H9 (cell line): ENCODE data around the gene CLUH. TPM values are rescaled to one million over a fixed set of nuclear protein-coding genes. Genes with fewer than 3 reads are reported as not detected.
A peak's percentile ranks its signal among the peaks of the same experiment; 100 is the strongest.

ENCODE experiments used
- DNase-seq: peaks from one replicate; pipeline ENCODE4 v3.0.0-alpha.2; 2017
- H2AFZ ChIP-seq: one replicate; pipeline ENCODE4 v1.6.1; 2013; ENCODE audit warnings: mild to moderate bottlenecking, low read length, control low read depth, moderate library complexity
- H2AK5ac ChIP-seq: 2 replicates; pipeline ENCODE4 v1.6.1; 2013; ENCODE audit warnings: low read length, control low read depth, mixed read lengths; ENCODE audit not compliant: insufficient read length
- H2BK120ac ChIP-seq: one replicate; pipeline ENCODE4 v1.6.1; 2013; ENCODE audit warnings: low read depth, mild to moderate bottlenecking, low read length, control low read depth, inconsistent platforms; ENCODE audit not compliant: poor library complexity, severe bottlenecking
- H2BK12ac ChIP-seq: 2 replicates; pipeline ENCODE4 v1.6.1; 2013; ENCODE audit warnings: low read length, control low read depth, mixed read lengths, low read depth; ENCODE audit not compliant: insufficient read length
- H2BK15ac ChIP-seq: 2 replicates; pipeline ENCODE4 v1.6.1; 2013; ENCODE audit warnings: low read depth, low read length, control low read depth
- H2BK20ac ChIP-seq: one replicate; pipeline ENCODE4 v1.6.1; 2013; ENCODE audit warnings: low read depth, mild to moderate bottlenecking, low read length, control low read depth, inconsistent platforms; ENCODE audit not compliant: poor library complexity, severe bottlenecking
- H2BK5ac ChIP-seq: 2 replicates; pipeline ENCODE4 v1.6.1; 2013; ENCODE audit warnings: low read length, control low read depth, mixed read lengths; ENCODE audit not compliant: insufficient read length
- H3K14ac ChIP-seq: 2 replicates; pipeline ENCODE4 v1.6.1; 2013; ENCODE audit warnings: low read length, control low read depth; ENCODE audit not compliant: insufficient read depth
- H3K18ac ChIP-seq: 2 replicates; pipeline ENCODE4 v1.6.1; 2013; ENCODE audit warnings: low read depth, mild to moderate bottlenecking, mixed read lengths, low read length, control low read depth; ENCODE audit not compliant: insufficient read length
- H3K23ac ChIP-seq: 2 replicates; pipeline ENCODE4 v1.6.1; 2013; ENCODE audit warnings: low read length, control low read depth, mixed read lengths, low read depth; ENCODE audit not compliant: insufficient read length
- H3K23me2 ChIP-seq: 2 replicates; pipeline ENCODE4 v1.6.1; 2013; ENCODE audit warnings: low read depth, mild to moderate bottlenecking, mixed read lengths, low read length, control low read depth; ENCODE audit not compliant: insufficient read length, poor library complexity, severe bottlenecking
- H3K27ac ChIP-seq: 2 replicates; pipeline ENCODE4 v1.5.1; 2013; ENCODE audit warnings: low read length, control low read depth, mixed read lengths, low read depth; ENCODE audit not compliant: insufficient read length
- H3K27me3 ChIP-seq: 2 replicates; pipeline ENCODE4 v1.6.1; 2013; ENCODE audit warnings: low read length, control low read depth, inconsistent platforms; ENCODE audit not compliant: insufficient read depth
- H3K4ac ChIP-seq: 2 replicates; pipeline ENCODE4 v1.6.1; 2013; ENCODE audit warnings: low read depth, mild to moderate bottlenecking, control low read depth, inconsistent platforms, low read length, moderate library complexity
- H3K4me1 ChIP-seq: 2 replicates; pipeline ENCODE4 v1.6.1; 2013; ENCODE audit warnings: low read length, control low read depth, inconsistent platforms; ENCODE audit not compliant: insufficient read depth
- H3K4me2 ChIP-seq: 2 replicates; pipeline ENCODE4 v1.6.1; 2013; ENCODE audit warnings: low read length, control low read depth, mixed read lengths; ENCODE audit not compliant: insufficient read length, insufficient read depth
- H3K56ac ChIP-seq: 2 replicates; pipeline ENCODE4 v1.6.1; 2013; ENCODE audit warnings: low read depth, mild to moderate bottlenecking, mixed read lengths, low read length, control low read depth; ENCODE audit not compliant: insufficient read length
- H3K79me1 ChIP-seq: 2 replicates; pipeline ENCODE4 v1.6.1; 2013; ENCODE audit warnings: low read depth, mild to moderate bottlenecking, moderate library complexity, low read length, control low read depth, inconsistent platforms; ENCODE audit not compliant: insufficient read depth, poor library complexity, severe bottlenecking
- H3K79me2 ChIP-seq: 2 replicates; pipeline ENCODE4 v1.6.1; 2013; ENCODE audit warnings: low read length, control low read depth, inconsistent platforms; ENCODE audit not compliant: insufficient read depth
- H3K9ac ChIP-seq: 2 replicates; pipeline ENCODE4 v1.6.1; 2013; ENCODE audit warnings: low read length, control low read depth, mixed read lengths; ENCODE audit not compliant: insufficient read length; ENCODE audit errors: extremely low read depth
- H3K9me3 ChIP-seq: one replicate; pipeline ENCODE4 v1.6.1; 2013; ENCODE audit warnings: low read depth, low read length, inconsistent platforms; ENCODE audit not compliant: control insufficient read depth
- H3T11ph ChIP-seq: one replicate; pipeline ENCODE4 v1.6.1; 2013; ENCODE audit warnings: mild to moderate bottlenecking, low read length, control low read depth, inconsistent platforms
- H4K20me1 ChIP-seq: one replicate; pipeline ENCODE4 v1.6.1; 2013; ENCODE audit not compliant: control insufficient read depth, insufficient read length, insufficient read depth
- H4K5ac ChIP-seq: 2 replicates; pipeline ENCODE4 v1.6.1; 2013; ENCODE audit warnings: low read depth, mild to moderate bottlenecking, mixed read lengths, low read length, control low read depth; ENCODE audit not compliant: insufficient read length
- H4K8ac ChIP-seq: replicated peaks from 2 replicates; pipeline ENCODE4 v1.6.1; 2013; ENCODE audit warnings: low read length, control low read depth, mixed read lengths, low read depth; ENCODE audit not compliant: insufficient read length
- H4K91ac ChIP-seq: 2 replicates; pipeline ENCODE4 v1.6.1; 2013; ENCODE audit warnings: low read depth, mild to moderate bottlenecking, moderate library complexity, mixed read lengths, low read length, control low read depth; ENCODE audit not compliant: insufficient read length
- H3K27ac Mint-ChIP-seq, 3 experiments: 2 replicates in 2 of 3; 3 replicates in 1 of 3; pipeline ENCODE4 v1.8.0; 2020 to 2021; ENCODE audit warnings: mixed read lengths in 3 of 3, mild to moderate bottlenecking in 1 of 3, moderate library complexity in 1 of 3
- H3K27me3 Mint-ChIP-seq: 2 replicates; pipeline ENCODE4 v1.8.0; 2021; ENCODE audit warnings: low read depth, mild to moderate bottlenecking, moderate library complexity, mixed read lengths
- H3K36me3 Mint-ChIP-seq, 3 experiments: 2 replicates in 2 of 3; 3 replicates in 1 of 3; pipeline ENCODE4 v1.8.0; 2020 to 2021; ENCODE audit warnings: low read depth in 3 of 3, mixed read lengths in 3 of 3; ENCODE audit not compliant: insufficient read depth in 1 of 3
- H3K4me1 Mint-ChIP-seq, 2 experiments: 2 replicates each; pipeline ENCODE4 v1.8.0; 2020; ENCODE audit warnings: mixed read lengths in 2 of 2
- H3K4me3 Mint-ChIP-seq, 2 experiments: 2 replicates in 1 of 2; 3 replicates in 1 of 2; pipeline ENCODE4 v1.8.0; 2020 to 2021; ENCODE audit warnings: mild to moderate bottlenecking in 2 of 2, mixed read lengths in 2 of 2, moderate library complexity in 1 of 2
- H3K9me3 Mint-ChIP-seq, 2 experiments: 2 replicates in 1 of 2; 3 replicates in 1 of 2; pipeline ENCODE4 v1.8.0; 2020; ENCODE audit warnings: mild to moderate bottlenecking in 2 of 2, mixed read lengths in 2 of 2, moderate library complexity in 1 of 2
- CTCF ChIP-seq: fragments of 200-600 bp; sonication (generic); conservative IDR thresholded peaks from 3 replicates; pipeline ENCODE4 v1.8.0; 2021; ENCODE audit warnings: antibody characterized with exemption, mild to moderate bottlenecking
- WGBS: extraction: QIAGEN DNeasy Blood & Tissue Kit; methylation state at CpG from one replicate; pipeline ENCODE4 v1.1.7; 2013; ENCODE audit warnings: missing lambda C conversion rate, low lambda C conversion rate, mixed read lengths; ENCODE audit not compliant: insufficient read length; ENCODE audit errors: extremely low coverage; 5-methylcytosine and 5-hydroxymethylcytosine counted together
- total RNA-seq: library from RNA; stranded (reverse); gene quantifications from 2 replicates; pipeline ENCODE4 v1.2.1, GENCODE V29; 2021

The CLUH gene
- total RNA-seq, 1 experiment from 2014 or later = 91.3 TPM

- peaks cover 0 to 12% (median 9%) of the 10 kb centered on the region in 3 experiments; a peak in 4 of 7 replicates for H3K36me3 Mint-ChIP-seq
- no peak overlapping the region for H3T11ph ChIP-seq
- H4K91ac ChIP-seq = no peak overlapping the region
- DNase-seq = peak; percentile 38
- H3K14ac ChIP-seq = no peak overlapping the region
- H4K5ac ChIP-seq = no peak overlapping the region
- H2BK20ac ChIP-seq = no peak overlapping the region
- no peak overlapping the region for H2AFZ ChIP-seq
- H3K79me1 ChIP-seq = no peaks in the 10 kb centered on the region
- peaks cover 6% of the 10 kb centered on the region; the same call in 1 of the 2 replicates for H3K4me1 ChIP-seq
- no peak overlapping the region for H4K8ac ChIP-seq
- H3K4me2 ChIP-seq = no peak overlapping the region
- no peak overlapping the region for H2BK120ac ChIP-seq
- H3K79me2 ChIP-seq = no peaks in the 10 kb centered on the region
- no peak overlapping the region for H3K27ac ChIP-seq
- H3K4me3 Mint-ChIP-seq = no peak overlapping the region
- H3K27ac Mint-ChIP-seq = no peak overlapping the region
- no peak overlapping the region for H2AK5ac ChIP-seq
- no peak overlapping the region for H3K23ac ChIP-seq
- no peak overlapping the region for H3K9ac ChIP-seq
- H2BK15ac ChIP-seq = no peak overlapping the region
- H2BK5ac ChIP-seq = no peak overlapping the region
- no peaks in the 10 kb centered on the region for H3K9me3 ChIP-seq
- H4K20me1 ChIP-seq = no peaks in the 10 kb centered on the region
- TF ChIP-seq CTCF = no peak
- no peak overlapping the region for H3K4ac ChIP-seq
- H3K4me1 Mint-ChIP-seq = peaks cover 13 to 50% of the 10 kb centered on the region in 2 experiments
- no peaks in the 10 kb centered on the region for H3K9me3 Mint-ChIP-seq
- H3K23me2 ChIP-seq = peaks cover 3% of the 10 kb centered on the region
- H3K27me3 ChIP-seq = no peaks in the 10 kb centered on the region
- peaks cover 9% of the 10 kb centered on the region for H3K27me3 Mint-ChIP-seq
- no peak overlapping the region for H2BK12ac ChIP-seq
- no CpG with 5 or more reads among the region's 10 CpGs for WGBS
- H3K18ac ChIP-seq = no peak overlapping the region
- no peak overlapping the region for H3K56ac ChIP-seq
These were observed 11.0 kb upstream of the CLUH start for GRCh38 chr17:2722611-2723010.
